Stimulated activated CD8-positive, alpha-beta memory T cell treated with anti-CD3 and anti-CD28 coated beads, Interleukin-15, amount 100 ng/mL, for 1 hour (primary cell): ENCODE measurements around the gene CSNK1G3.

Experiments
- DNase-seq: peaks from one replicate; pipeline ENCODE4 v3.0.0-alpha.2; 2020; ENCODE audit warnings: low read depth

Gene CSNK1G3

DNA sequence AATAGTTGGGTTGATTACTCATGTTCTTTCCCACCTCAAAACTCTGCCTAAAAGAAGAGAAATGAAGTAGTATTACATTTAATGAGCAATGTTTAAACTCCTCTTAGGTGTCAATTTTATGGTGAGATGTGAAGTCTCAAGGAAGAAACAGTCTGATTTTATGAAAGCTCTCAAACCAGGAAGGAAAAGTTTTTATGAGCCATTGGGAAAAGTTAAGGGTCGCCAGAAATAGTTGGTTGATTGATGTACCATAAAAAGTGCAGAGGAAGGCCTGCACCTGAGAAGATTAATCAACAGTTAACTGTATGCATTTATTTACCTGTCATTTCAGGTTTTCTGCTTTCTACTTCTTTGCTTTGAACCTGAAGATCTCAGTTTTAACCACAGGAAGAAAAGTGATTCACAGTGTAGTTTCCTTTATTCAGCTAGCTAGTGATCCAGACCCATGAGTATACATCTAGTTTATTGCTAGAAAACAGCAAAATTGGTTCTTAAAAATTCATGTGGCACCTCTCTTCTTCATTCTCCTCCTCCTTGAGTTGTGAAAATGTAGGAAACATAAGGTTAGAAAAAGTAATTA is 133.1 kb downstream of the CSNK1G3 start:
- no peak for DNase-seq

- no peak for DNase-seq
These were observed 135.1 kb downstream of the CSNK1G3 start for GRCh38 chr5:123647066-123647465.

GRCh38 chr5:123651234-123651633 is 139.3 kb downstream of the CSNK1G3 start:
- no peak for DNase-seq

GRCh38 chr5:123659011-123659410 is 147.0 kb downstream of the CSNK1G3 start:
- DNase-seq, result no peak

DNA sequence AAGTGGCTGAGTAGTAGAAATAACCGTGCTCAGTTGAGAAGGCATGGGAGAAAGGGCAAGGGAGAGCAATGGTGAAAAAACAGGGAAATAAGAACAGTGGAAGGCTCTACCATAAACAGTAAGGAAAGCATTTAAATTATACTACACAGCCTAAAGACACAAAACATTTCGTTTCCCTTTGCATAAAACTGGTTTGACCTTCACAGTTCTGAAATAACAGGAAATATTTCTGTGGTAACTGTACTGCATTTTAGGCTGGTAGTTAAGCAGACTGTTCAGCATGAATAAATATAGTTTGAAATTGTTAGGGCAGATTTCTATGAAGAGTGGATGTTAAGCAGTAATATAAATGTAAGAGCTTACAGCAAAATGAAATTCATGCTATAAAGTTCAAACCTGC is 147.5 kb downstream of the CSNK1G3 start:
- DNase-seq, result no peak

DNA sequence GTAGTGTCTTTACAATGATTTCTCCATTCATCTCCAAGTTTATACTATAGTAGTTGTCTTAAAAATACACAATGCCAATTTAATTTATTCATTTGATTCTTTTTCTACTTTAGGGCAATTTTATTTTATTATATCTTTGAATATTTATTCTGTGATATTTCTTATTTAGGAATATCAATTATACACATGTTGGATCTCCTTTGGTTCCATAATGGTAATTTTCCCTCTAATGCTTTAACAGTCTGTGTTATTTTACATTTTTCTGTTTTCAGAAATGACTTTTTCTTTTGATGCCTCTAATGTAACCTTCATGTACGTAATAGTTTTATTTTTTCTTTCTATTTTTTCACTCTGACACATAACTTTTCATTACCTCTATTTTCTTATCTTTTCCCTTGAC is 153.0 kb downstream of the CSNK1G3 start:
- DNase-seq, result no peak

- DNase-seq, result no peak
These were observed 153.9 kb downstream of the CSNK1G3 start for GRCh38 chr5:123665822-123666371.
